CD4-positive, alpha-beta T cell (primary cell): ENCODE data around the gene NIPA2. TPM values are rescaled to one million over a fixed set of nuclear protein-coding genes. Genes with fewer than 3 reads are reported as not detected.

Experiments used
- ATAC-seq: fragments of 200-7000 bp; cut with Tn5 transposase; one replicate; pipeline ENCODE4 v1.10.0; 2022; ENCODE audit warnings: mild to moderate bottlenecking; ENCODE audit not compliant: poor library complexity
- CTCF ChIA-PET: fragments of 350-600 bp; sonication (Branson Sonifier 250); formaldehyde crosslinking; loops from one replicate; lab custom pipeline; 2021; ENCODE audit warnings: antibody characterized with exemption, inconsistent platforms; lab: Charles Lee
- POLR2A ChIA-PET: fragments of 350-600 bp; sonication (Branson Sonifier 250); formaldehyde crosslinking; loops from one replicate; lab custom pipeline; 2021; ENCODE audit warnings: antibody characterized with exemption, inconsistent platforms; lab: Charles Lee
- DNase-seq, 14 experiments: peaks; one replicate each; pipeline ENCODE4 v3.0.0-alpha.2; 2013 to 2020; ENCODE audit warnings: mixed read lengths in 2 of 14
- H3K27ac ChIP-seq, 2 donors: one replicate each; pipeline versions ENCODE4 v1.5.1 to v1.7.0; 2013; ENCODE audit warnings: low read length in 2 of 2, low read depth in 1 of 2, mild to moderate bottlenecking in 1 of 2
- H3K27me3 ChIP-seq, 2 experiments: 1 replicate in 1 of 2; 2 replicates in 1 of 2; pipeline versions ENCODE4 v1.6.1 to v1.7.0; 2013; ENCODE audit warnings: low read length in 2 of 2, control low read depth in 1 of 2, mild to moderate bottlenecking in 1 of 2, moderate library complexity in 1 of 2; ENCODE audit not compliant: insufficient read depth in 2 of 2, control insufficient read depth in 1 of 2
- H3K36me3 ChIP-seq: one replicate; pipeline ENCODE4 v1.6.1; 2013; ENCODE audit warnings: low read length, control low read depth; ENCODE audit not compliant: insufficient read depth
- H3K4me1 ChIP-seq: one replicate; pipeline ENCODE4 v1.6.1; 2013; ENCODE audit warnings: low read length, control low read depth; ENCODE audit not compliant: insufficient read depth
- H3K4me3 ChIP-seq: one replicate; pipeline ENCODE4 v1.5.1; 2013; ENCODE audit warnings: mild to moderate bottlenecking, low read length, moderate library complexity
- H3K9me3 ChIP-seq, 2 experiments: 1 replicate in 1 of 2; 2 replicates in 1 of 2; pipeline versions ENCODE4 v1.6.1 to v1.7.0; 2013; ENCODE audit warnings: low read length in 2 of 2, mild to moderate bottlenecking in 2 of 2, control low read depth in 1 of 2, moderate library complexity in 1 of 2; ENCODE audit not compliant: control insufficient read depth in 1 of 2, insufficient read depth in 1 of 2
- H3K27ac Mint-ChIP-seq: one replicate; pipeline ENCODE4 v1.8.0; 2020; ENCODE audit warnings: mixed read lengths
- H3K27me3 Mint-ChIP-seq: one replicate; pipeline ENCODE4 v1.8.0; 2021; ENCODE audit warnings: mixed read lengths
- H3K36me3 Mint-ChIP-seq: one replicate; pipeline ENCODE4 v1.8.0; 2021; ENCODE audit warnings: low read depth, mixed read lengths
- H3K4me1 Mint-ChIP-seq: one replicate; pipeline ENCODE4 v1.8.0; 2021; ENCODE audit warnings: low read depth, mixed read lengths
- H3K4me3 Mint-ChIP-seq: one replicate; pipeline ENCODE4 v1.8.0; 2020; ENCODE audit warnings: mild to moderate bottlenecking, mixed read lengths
- H3K9me3 Mint-ChIP-seq: one replicate; pipeline ENCODE4 v1.8.0; 2020; ENCODE audit warnings: mixed read lengths
- CTCF ChIP-seq: fragments of 200-600 bp; IDR thresholded peaks from one replicate; pipeline ENCODE4 v1.8.0; 2022; ENCODE audit warnings: antibody characterized with exemption, mild to moderate bottlenecking
- intact Hi-C, 2 experiments: fragments of 100-400 bp; cut with DNase I in 1 of 2; cut with micrococcal nuclease in 1 of 2; formaldehyde crosslinking; loops; one replicate each; pipeline versions ENCODE4 v1.15.1 to v1.9.0; 2023 to 2025; cut with DNase I, micrococcal nuclease
- total RNA-seq, 174 experiments: library from RNA in 2 of 174; stranded (reverse) in 2 of 174; gene quantifications; one replicate each; pipeline ENCODE4 v1.2.3 and lab custom pipeline; 2021 to 2026

NIPA2 gene
- total RNA-seq, 2 experiments from 2014 or later, result 33.9 to 36.7 TPM

- no peaks in the 10 kb centered on the region for H3K27me3 ChIP-seq
- no peaks in the 10 kb centered on the region for H3K27me3 Mint-ChIP-seq
- H3K36me3 ChIP-seq, result peaks cover 66% of the 10 kb centered on the region
- H3K27ac ChIP-seq, result no peak overlapping the region
- no peak overlapping the region for H3K4me3 ChIP-seq
- ATAC-seq, result no peak
- no peaks in the 10 kb centered on the region for H3K4me1 ChIP-seq
- no peaks in the 10 kb centered on the region for H3K9me3 ChIP-seq
- POLR2A ChIA-PET, result no interaction called here
- peaks cover 78% of the 10 kb centered on the region for H3K36me3 Mint-ChIP-seq
- CTCF ChIA-PET, result no interaction called here
- intact Hi-C loops, result loop anchor here in 1 of 2 experiments (5.0 kb wide), 1 partner anchor 39 kb away; no protein-coding TSS in a partner anchor
- TF ChIP-seq CTCF, result no peak
- H3K27ac Mint-ChIP-seq, result no peak overlapping the region
- no peaks in the 10 kb centered on the region for H3K9me3 Mint-ChIP-seq
- no peak for DNase-seq
- no peak overlapping the region for H3K4me3 Mint-ChIP-seq
- H3K4me1 Mint-ChIP-seq, result peaks cover 6% of the 10 kb centered on the region
Measured at GRCh38 chr15:22861161-22861560, 22.7 kb downstream of the NIPA2 start.

- DNase-seq, result no peak
- POLR2A ChIA-PET, result no interaction called here
- peaks cover 81% of the 10 kb centered on the region for H3K36me3 ChIP-seq
- CTCF ChIA-PET, result no interaction called here
- Mint-ChIP-seq H3K9me3 (no peaks in the 10 kb centered on the region), H3K27me3 (no peaks in the 10 kb centered on the region), H3K4me1 (peaks cover 6% of the 10 kb centered on the region), H3K36me3 (peaks cover 87% of the 10 kb centered on the region), H3K4me3 (no peak overlapping the region), H3K27ac (peak overlapping the region; percentile 30)
- TF ChIP-seq CTCF, result no peak
- no peaks in the 10 kb centered on the region for H3K4me1 ChIP-seq
- no peak overlapping the region for H3K4me3 ChIP-seq
- no peak overlapping the region for H3K27ac ChIP-seq
- no peaks in the 10 kb centered on the region for H3K27me3 ChIP-seq
- no peak for ATAC-seq
- no peaks in the 10 kb centered on the region for H3K9me3 ChIP-seq
- intact Hi-C loops, result loop anchor here in 1 of 2 experiments (5.0 kb wide), 1 partner anchor 41 kb away; no protein-coding TSS in a partner anchor
Measured at GRCh38 chr15:22863356-22863755, 24.9 kb downstream of the NIPA2 start.

GRCh38 chr15:22866079-22866478 is 27.6 kb downstream of the NIPA2 start:
- ChIA-PET CTCF (no interaction called here), POLR2A (no interaction called here)
- no peaks in the 10 kb centered on the region for H3K9me3 ChIP-seq
- no peaks in the 10 kb centered on the region for H3K4me1 ChIP-seq
- no peak overlapping the region for H3K27ac ChIP-seq
- no peak for ATAC-seq
- H3K27me3 Mint-ChIP-seq, result no peaks in the 10 kb centered on the region
- peaks cover 65% of the 10 kb centered on the region for H3K36me3 ChIP-seq
- no peak overlapping the region for H3K4me3 Mint-ChIP-seq
- peaks cover 79% of the 10 kb centered on the region for H3K36me3 Mint-ChIP-seq
- peak overlapping the region; percentile 8 for H3K27ac Mint-ChIP-seq
- no peaks in the 10 kb centered on the region for H3K9me3 Mint-ChIP-seq
- TF ChIP-seq CTCF, result no peak
- peaks cover 6% of the 10 kb centered on the region for H3K4me1 Mint-ChIP-seq
- H3K27me3 ChIP-seq, result no peaks in the 10 kb centered on the region
- DNase-seq, result no peak
- no peak overlapping the region for H3K4me3 ChIP-seq
- intact Hi-C loops, result no loop called here
